ENCODE data around the gene NPLOC4.

NPLOC4 gene

GRCh38 chr17:81565231-81565630 lies 71.7 kb downstream of the NPLOC4 start:
- no peak for DNase-seq (ENCODE audit: low spot score)

GRCh38 chr17:81564778-81565177 lies 72.1 kb downstream of the NPLOC4 start:
- DNase-seq (ENCODE audit: low spot score): no peak

- no peak for DNase-seq (ENCODE audit: low spot score)
Measured at GRCh38 chr17:81563861-81564586, 72.9 kb downstream of the NPLOC4 start.

- DNase-seq (ENCODE audit: low spot score): no peak
Measured at GRCh38 chr17:81561494-81561885, 75.4 kb downstream of the NPLOC4 start.

- DNase-seq (ENCODE audit: low spot score): no peak
Measured at GRCh38 chr17:81558941-81559806, 77.7 kb downstream of the NPLOC4 start.

GRCh38 chr17:81558115-81558468 lies 78.8 kb downstream of the NPLOC4 start:
- DNase-seq (ENCODE audit: low spot score): no peak

GRCh38 chr17:81557276-81558114 lies 79.4 kb downstream of the NPLOC4 start:
- DNase-seq (ENCODE audit: low spot score): no peak

GRCh38 chr17:81556863-81557262 lies 80.0 kb downstream of the NPLOC4 start:
- DNase-seq (ENCODE audit: low spot score): no peak

GRCh38 chr17:81556175-81556691 lies 80.7 kb downstream of the NPLOC4 start:
- DNase-seq (ENCODE audit: low spot score): no peak

GRCh38 chr17:81553616-81554181 lies 83.2 kb downstream of the NPLOC4 start:
- DNase-seq (ENCODE audit: low spot score): no peak

GRCh38 chr17:81553018-81553615 lies 83.8 kb downstream of the NPLOC4 start:
- peak; percentile 69 for DNase-seq (ENCODE audit: low spot score)

- DNase-seq (ENCODE audit: low spot score): peak; percentile 78
Measured at GRCh38 chr17:81552244-81553017, 84.5 kb downstream of the NPLOC4 start, which contains the start of gene FAAP100. FAAP100 (minus strand) TSS chr17:81552353; CDS start chr17:81552330, 23 bp downstream.

- DNase-seq (ENCODE audit: low spot score): peak; percentile 5
Measured at GRCh38 chr17:81551458-81552243, 85.3 kb downstream of the NPLOC4 start.

GRCh38 chr17:81550830-81551457 lies 86.0 kb downstream of the NPLOC4 start:
- DNase-seq (ENCODE audit: low spot score): no peak

GRCh38 chr17:81550285-81550684 lies 86.6 kb downstream of the NPLOC4 start:
- no peak for DNase-seq (ENCODE audit: low spot score)

GRCh38 chr17:81549826-81550225 lies 87.1 kb downstream of the NPLOC4 start:
- DNase-seq (ENCODE audit: low spot score): no peak

- no peak for DNase-seq (ENCODE audit: low spot score)
Measured at GRCh38 chr17:81549031-81549557, 87.8 kb downstream of the NPLOC4 start.

- no peak for DNase-seq (ENCODE audit: low spot score)
Measured at GRCh38 chr17:81547614-81547982, 89.3 kb downstream of the NPLOC4 start.
